GM23338 (cell line): ENCODE measurements around the gene CAMTA1. TPM values are rescaled to one million over a fixed set of nuclear protein-coding genes. Genes with fewer than 3 reads are reported as not detected.

Experiments
- ATAC-seq: fragments of 200-7000 bp; cut with Tn5 transposase; 3 replicates; pipeline ENCODE4 v1.9.1; 2020
- DNase-seq: peaks from one replicate; pipeline ENCODE4 v3.0.0-alpha.2; 2015; ENCODE audit warnings: low spot score
- H2AFZ ChIP-seq: fragments of 200-600 bp; sonication (generic); 2 replicates; pipeline ENCODE4 v1.8.0; 2016; ENCODE audit warnings: antibody characterized with exemption, mild to moderate bottlenecking, moderate library complexity
- H3F3A ChIP-seq: fragments of 200-600 bp; sonication (generic); replicated peaks from 2 replicates; pipeline ENCODE4 v1.8.0; 2017; ENCODE audit warnings: antibody characterized with exemption, mixed run types, low read depth
- H3K27ac ChIP-seq: fragments of 200-600 bp; sonication (generic); 2 replicates; pipeline ENCODE4 v1.6.1; 2016; ENCODE audit warnings: low read depth
- H3K27me3 ChIP-seq: fragments of 200-600 bp; sonication (generic); 2 replicates; pipeline ENCODE4 v1.8.0; 2016; ENCODE audit warnings: mild to moderate bottlenecking, mixed run types, moderate library complexity; ENCODE audit not compliant: insufficient read depth
- H3K36me3 ChIP-seq: fragments of 200-600 bp; sonication (generic); 2 replicates; pipeline ENCODE4 v1.8.0; 2016; ENCODE audit warnings: mild to moderate bottlenecking; ENCODE audit not compliant: insufficient read depth
- H3K4me1 ChIP-seq: fragments of 200-600 bp; sonication (generic); 2 replicates; pipeline ENCODE4 v1.8.0; 2016; ENCODE audit warnings: mild to moderate bottlenecking, moderate library complexity; ENCODE audit not compliant: insufficient read depth
- H3K4me2 ChIP-seq: fragments of 200-600 bp; sonication (generic); 2 replicates; pipeline ENCODE4 v1.7.1; 2017; ENCODE audit warnings: mixed run types
- H3K4me3 ChIP-seq: fragments of 200-600 bp; sonication (generic); 2 replicates; pipeline ENCODE4 v1.6.1; 2016; ENCODE audit warnings: mixed run types
- H3K79me2 ChIP-seq: fragments of 200-600 bp; sonication (generic); replicated peaks from 2 replicates; pipeline ENCODE4 v1.8.0; 2017; ENCODE audit warnings: mild to moderate bottlenecking; ENCODE audit not compliant: insufficient read depth
- H3K9me2 ChIP-seq: fragments of 200-600 bp; sonication (generic); 2 replicates; pipeline ENCODE4 v1.8.0; 2017; ENCODE audit not compliant: insufficient read depth
- H4K20me1 ChIP-seq: fragments of 200-600 bp; sonication (generic); replicated peaks from 2 replicates; pipeline ENCODE4 v1.8.0; 2017; ENCODE audit warnings: mild to moderate bottlenecking; ENCODE audit not compliant: insufficient read depth
- H3K27ac Mint-ChIP-seq: 2 replicates; pipeline ENCODE4 v1.8.0; 2020; ENCODE audit warnings: inconsistent platforms, mild to moderate bottlenecking, moderate library complexity, mixed read lengths
- H3K27me3 Mint-ChIP-seq: 3 replicates; pipeline ENCODE4 v1.8.0; 2022; ENCODE audit warnings: low read depth, mild to moderate bottlenecking, moderate library complexity, mixed read lengths, inconsistent platforms; ENCODE audit not compliant: insufficient read depth, poor library complexity
- H3K36me3 Mint-ChIP-seq: 3 replicates; pipeline ENCODE4 v1.8.0; 2021; ENCODE audit warnings: low read depth, mild to moderate bottlenecking, inconsistent platforms, moderate library complexity, mixed read lengths
- H3K4me1 Mint-ChIP-seq: 3 replicates; pipeline ENCODE4 v1.8.0; 2020; ENCODE audit warnings: mild to moderate bottlenecking, inconsistent platforms, mixed read lengths
- H3K4me3 Mint-ChIP-seq: 3 replicates; pipeline ENCODE4 v1.8.0; 2021; ENCODE audit warnings: moderate library complexity, mild to moderate bottlenecking, inconsistent platforms, mixed read lengths
- H3K9me3 Mint-ChIP-seq: 3 replicates; pipeline ENCODE4 v1.8.0; 2020; ENCODE audit warnings: moderate library complexity, mild to moderate bottlenecking, inconsistent platforms, mixed read lengths
- EZH2 ChIP-seq: fragments of 200-600 bp; sonication (generic); IDR thresholded peaks from one replicate; pipeline ENCODE4 v1.8.0; 2017; ENCODE audit warnings: antibody characterized with exemption, mild to moderate bottlenecking, low read depth; ENCODE audit not compliant: unreplicated experiment
- POLR2AphosphoS5 ChIP-seq: IDR thresholded peaks from 2 replicates; pipeline ENCODE4 v1.6.1; 2016; ENCODE audit warnings: antibody characterized with exemption, low read depth
- ZNF114 ChIP-seq: fragments of 250-450 bp; sonication (Bioruptor Pico); IDR thresholded peaks from 2 replicates; pipeline ENCODE4 v1.5.0; 2020; ENCODE audit warnings: mild to moderate bottlenecking, moderate library complexity
- ZNF331 ChIP-seq: fragments of 250-450 bp; sonication (Bioruptor Pico); IDR thresholded peaks from 2 replicates; pipeline ENCODE4 v1.5.0; 2020; ENCODE audit warnings: low read depth, mild to moderate bottlenecking, moderate library complexity
- polyA plus RNA-seq: library from polyadenylated mRNA; unstranded; fragments of >200 nt; fragmentation: Nextera tagmentation; extraction: Ambion mirVana; gene quantifications from 2 replicates; pipeline ENCODE4 v1.2.1, GENCODE V29; 2016
- total RNA-seq: library from RNA; depleted of rRNA; stranded (reverse); fragments of >200 nt; shearing (Covaris generic); gene quantifications from 2 replicates; pipeline ENCODE4 v1.2.3, GENCODE V29; 2014
- TF ChIP-seq, protein P1 (sequence below): IDR thresholded peaks from one replicate; pipeline ENCODE4 v1.6.1; 2018; ENCODE audit warnings: antibody characterized with exemption; ENCODE audit not compliant: unreplicated experiment
- TF ChIP-seq, protein P2 (sequence below): IDR thresholded peaks from 2 replicates; pipeline ENCODE4 v1.6.1; 2016; ENCODE audit warnings: antibody characterized with exemption

CAMTA1 gene
- total and polyA plus RNA-seq, 2 experiments from 2014 or later: 115 to 519 TPM

DNA sequence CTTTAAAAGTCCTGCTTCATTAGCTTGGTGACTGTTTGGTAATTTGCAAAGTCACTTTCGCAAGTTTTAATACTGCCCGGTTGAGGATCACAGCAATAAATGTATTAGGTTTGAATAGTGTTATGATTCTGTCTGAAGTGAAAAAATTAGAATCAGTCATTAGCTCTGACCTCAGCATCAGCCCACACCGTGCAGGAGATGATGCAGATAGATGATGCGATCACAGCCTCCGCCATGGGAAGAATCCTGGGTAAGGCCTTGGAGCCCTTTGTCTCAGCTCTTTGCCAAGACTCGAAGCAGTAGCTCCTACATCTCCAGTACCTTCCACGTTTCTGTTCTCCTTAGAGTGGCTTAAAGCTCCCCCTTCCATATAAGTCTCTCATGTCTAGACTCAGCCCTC lies 366.7 kb downstream of the CAMTA1 start:
- no peak overlapping the region for H3K4me2 ChIP-seq
- no peaks in the 10 kb centered on the region for H3K79me2 ChIP-seq
- no peaks in the 10 kb centered on the region for H3K36me3 Mint-ChIP-seq
- H3K27ac ChIP-seq: no peak overlapping the region
- H3K9me2 ChIP-seq: no peaks in the 10 kb centered on the region
- no peak overlapping the region for H3K27ac Mint-ChIP-seq
- peaks cover 47% of the 10 kb centered on the region for H3K4me1 Mint-ChIP-seq
- H3K27me3 Mint-ChIP-seq: no peaks in the 10 kb centered on the region
- no peak for ATAC-seq
- H3F3A ChIP-seq: no peaks in the 10 kb centered on the region
- H3K36me3 ChIP-seq: no peaks in the 10 kb centered on the region
- DNase-seq: no peak
- no peak overlapping the region for H3K4me3 ChIP-seq
- H3K27me3 ChIP-seq: no peaks in the 10 kb centered on the region
- H2AFZ ChIP-seq: no peak overlapping the region
- H4K20me1 ChIP-seq: no peaks in the 10 kb centered on the region
- H3K4me3 Mint-ChIP-seq: no peak overlapping the region
- H3K4me1 ChIP-seq: peaks cover 15% of the 10 kb centered on the region
- TF ChIP-seq, protein P1, sequence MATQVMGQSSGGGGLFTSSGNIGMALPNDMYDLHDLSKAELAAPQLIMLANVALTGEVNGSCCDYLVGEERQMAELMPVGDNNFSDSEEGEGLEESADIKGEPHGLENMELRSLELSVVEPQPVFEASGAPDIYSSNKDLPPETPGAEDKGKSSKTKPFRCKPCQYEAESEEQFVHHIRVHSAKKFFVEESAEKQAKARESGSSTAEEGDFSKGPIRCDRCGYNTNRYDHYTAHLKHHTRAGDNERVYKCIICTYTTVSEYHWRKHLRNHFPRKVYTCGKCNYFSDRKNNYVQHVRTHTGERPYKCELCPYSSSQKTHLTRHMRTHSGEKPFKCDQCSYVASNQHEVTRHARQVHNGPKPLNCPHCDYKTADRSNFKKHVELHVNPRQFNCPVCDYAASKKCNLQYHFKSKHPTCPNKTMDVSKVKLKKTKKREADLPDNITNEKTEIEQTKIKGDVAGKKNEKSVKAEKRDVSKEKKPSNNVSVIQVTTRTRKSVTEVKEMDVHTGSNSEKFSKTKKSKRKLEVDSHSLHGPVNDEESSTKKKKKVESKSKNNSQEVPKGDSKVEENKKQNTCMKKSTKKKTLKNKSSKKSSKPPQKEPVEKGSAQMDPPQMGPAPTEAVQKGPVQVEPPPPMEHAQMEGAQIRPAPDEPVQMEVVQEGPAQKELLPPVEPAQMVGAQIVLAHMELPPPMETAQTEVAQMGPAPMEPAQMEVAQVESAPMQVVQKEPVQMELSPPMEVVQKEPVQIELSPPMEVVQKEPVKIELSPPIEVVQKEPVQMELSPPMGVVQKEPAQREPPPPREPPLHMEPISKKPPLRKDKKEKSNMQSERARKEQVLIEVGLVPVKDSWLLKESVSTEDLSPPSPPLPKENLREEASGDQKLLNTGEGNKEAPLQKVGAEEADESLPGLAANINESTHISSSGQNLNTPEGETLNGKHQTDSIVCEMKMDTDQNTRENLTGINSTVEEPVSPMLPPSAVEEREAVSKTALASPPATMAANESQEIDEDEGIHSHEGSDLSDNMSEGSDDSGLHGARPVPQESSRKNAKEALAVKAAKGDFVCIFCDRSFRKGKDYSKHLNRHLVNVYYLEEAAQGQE: no peak
- H3K9me3 Mint-ChIP-seq: no peaks in the 10 kb centered on the region

DNA sequence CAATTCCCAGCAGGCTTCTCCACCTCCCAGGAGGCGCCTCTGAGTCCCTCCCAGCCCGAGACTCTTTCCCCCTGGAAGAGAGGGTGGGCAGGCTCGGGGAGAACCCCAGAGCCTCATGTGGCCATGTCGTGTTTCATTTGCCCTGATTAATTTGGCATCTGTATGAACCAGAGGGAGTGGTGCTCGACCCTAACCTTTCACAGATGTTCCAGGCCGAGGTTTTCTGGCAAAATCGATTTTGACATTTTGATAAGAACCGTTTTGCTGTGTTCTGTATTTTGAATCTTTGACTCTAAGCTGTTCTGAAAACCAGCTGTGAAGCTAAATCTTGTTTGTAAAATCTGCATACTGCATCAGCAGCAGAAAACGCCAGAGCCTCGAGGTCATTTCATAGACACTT lies 367.4 kb downstream of the CAMTA1 start:
- Mint-ChIP-seq H3K4me1 (peaks cover 47% of the 10 kb centered on the region), H3K4me3 (no peak overlapping the region), H3K27ac (no peak overlapping the region), H3K9me3 (no peaks in the 10 kb centered on the region), H3K36me3 (no peaks in the 10 kb centered on the region), H3K27me3 (no peaks in the 10 kb centered on the region)
- no peaks in the 10 kb centered on the region for H3K36me3 ChIP-seq
- peaks cover 15% of the 10 kb centered on the region for H3K4me1 ChIP-seq
- H3K4me3 ChIP-seq: no peak overlapping the region
- TF ChIP-seq, protein P2, sequence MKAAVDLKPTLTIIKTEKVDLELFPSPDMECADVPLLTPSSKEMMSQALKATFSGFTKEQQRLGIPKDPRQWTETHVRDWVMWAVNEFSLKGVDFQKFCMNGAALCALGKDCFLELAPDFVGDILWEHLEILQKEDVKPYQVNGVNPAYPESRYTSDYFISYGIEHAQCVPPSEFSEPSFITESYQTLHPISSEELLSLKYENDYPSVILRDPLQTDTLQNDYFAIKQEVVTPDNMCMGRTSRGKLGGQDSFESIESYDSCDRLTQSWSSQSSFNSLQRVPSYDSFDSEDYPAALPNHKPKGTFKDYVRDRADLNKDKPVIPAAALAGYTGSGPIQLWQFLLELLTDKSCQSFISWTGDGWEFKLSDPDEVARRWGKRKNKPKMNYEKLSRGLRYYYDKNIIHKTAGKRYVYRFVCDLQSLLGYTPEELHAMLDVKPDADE: no peak
- TF ChIP-seq ZNF331 (CRISPR knock-in tag): no peak
- H3K27ac ChIP-seq: no peak overlapping the region
- ATAC-seq (no peak), DNase-seq (no peak)
- no peak overlapping the region for H2AFZ ChIP-seq
- H4K20me1 ChIP-seq: no peaks in the 10 kb centered on the region
- no peaks in the 10 kb centered on the region for H3K27me3 ChIP-seq
- H3K79me2 ChIP-seq: no peaks in the 10 kb centered on the region
- H3K4me2 ChIP-seq: no peak overlapping the region
- no peaks in the 10 kb centered on the region for H3F3A ChIP-seq
- no peaks in the 10 kb centered on the region for H3K9me2 ChIP-seq

DNA sequence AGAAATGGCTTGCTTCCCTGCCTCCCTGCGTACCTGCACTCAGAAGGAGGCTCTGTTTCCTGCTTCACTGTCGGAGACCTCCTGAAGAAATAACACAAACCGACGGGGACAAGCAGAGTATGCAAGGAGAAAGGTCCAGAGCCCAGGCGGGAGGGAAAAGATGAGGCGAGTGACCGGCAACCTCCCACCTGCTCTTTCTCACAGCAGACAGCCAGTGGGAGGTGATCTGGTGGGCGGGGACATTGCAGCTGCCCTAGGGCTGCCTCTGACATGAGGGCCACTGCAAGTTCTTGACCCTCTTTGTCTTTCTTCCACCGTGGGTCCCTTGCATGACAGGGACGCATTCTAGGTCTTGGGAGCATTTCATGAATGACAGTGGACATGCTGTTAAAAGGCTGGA lies 368.2 kb downstream of the CAMTA1 start:
- H3K4me2 ChIP-seq: no peak overlapping the region
- Mint-ChIP-seq H3K27me3 (no peaks in the 10 kb centered on the region), H3K4me1 (peaks cover 47% of the 10 kb centered on the region), H3K4me3 (no peak overlapping the region), H3K27ac (no peak overlapping the region), H3K9me3 (no peaks in the 10 kb centered on the region), H3K36me3 (no peaks in the 10 kb centered on the region)
- no peaks in the 10 kb centered on the region for H3K79me2 ChIP-seq
- H3K27me3 ChIP-seq: no peaks in the 10 kb centered on the region
- H4K20me1 ChIP-seq: no peaks in the 10 kb centered on the region
- peaks cover 15% of the 10 kb centered on the region for H3K4me1 ChIP-seq
- no peak overlapping the region for H3K27ac ChIP-seq
- no peak overlapping the region for H3K4me3 ChIP-seq
- peak; percentile 29 for ATAC-seq
- H2AFZ ChIP-seq: no peak overlapping the region
- no peak for DNase-seq
- H3K9me2 ChIP-seq: no peaks in the 10 kb centered on the region
- no peaks in the 10 kb centered on the region for H3K36me3 ChIP-seq
- no peaks in the 10 kb centered on the region for H3F3A ChIP-seq
- TF ChIP-seq, protein P1: no peak
- TF ChIP-seq EZH2 (no peak), POLR2AphosphoS5 (no peak), ZNF114 (CRISPR knock-in tag) (no peak)
- TF ChIP-seq, protein P2: no peak
